ENCODE results near the gene ADRA1B. TPM values are rescaled to one million over a fixed set of nuclear protein-coding genes. Genes with fewer than 3 reads are reported as not detected.
"Not testable (repeated sequence)": the region's sequence is repeated elsewhere in the genome, so short reads cannot be mapped to it uniquely, and the experiment has no call there.

Gene ADRA1B
- polyA plus RNA-seq, 1 experiment, result 0.58 TPM

GRCh38 chr5:160001457-160001856 is 85.2 kb downstream of the ADRA1B start:
- no peak overlapping the region for H3K4me3 ChIP-seq (ENCODE audit: low read depth, low read length)
- H3K27ac ChIP-seq (ENCODE audit: low read depth, low read length), result no peak overlapping the region
- no peaks in the 10 kb centered on the region for H3K9me3 ChIP-seq (ENCODE audit: control insufficient read depth, insufficient read depth, low read length)
- ChIA-PET CTCF (interaction anchor here (0.5 to 3.4 kb wide), 7 partner anchors 14 to 715 kb away, joined by 3 to 14 read pairs (median 3); no protein-coding TSS in a partner anchor), POLR2A (no interaction called here)
- DNase-seq (ENCODE audit: low read depth, low spot score), result no peak
- TF ChIP-seq CTCF (IDR thresholded peaks at IDR 0.05; ENCODE audit: low read depth, low read length), result no peak
- peaks cover 2% of the 10 kb centered on the region for H3K27me3 ChIP-seq (ENCODE audit: control insufficient read depth, insufficient read depth, low read length)

GRCh38 chr5:160007514-160007913 is 91.2 kb downstream of the ADRA1B start:
- no peak for TF ChIP-seq CTCF (IDR thresholded peaks at IDR 0.05; ENCODE audit: low read depth, low read length)
- H3K9me3 ChIP-seq (ENCODE audit: control insufficient read depth, insufficient read depth, low read length), result no peaks in the 10 kb centered on the region
- POLR2A ChIA-PET, result no interaction called here
- no peak overlapping the region for H3K27ac ChIP-seq (ENCODE audit: low read depth, low read length)
- CTCF ChIA-PET, result interaction anchor here (0.5 to 5.5 kb wide), 3 partner anchors 14 to 40 kb away, joined by 3 to 60 read pairs (median 4); no protein-coding TSS in a partner anchor
- H3K4me3 ChIP-seq (ENCODE audit: low read depth, low read length), result no peak overlapping the region
- no peak for DNase-seq (ENCODE audit: low read depth, low spot score)
- H3K27me3 ChIP-seq (ENCODE audit: control insufficient read depth, insufficient read depth, low read length), result no peaks in the 10 kb centered on the region

GRCh38 chr5:160008529-160008876 is 92.2 kb downstream of the ADRA1B start:
- not testable (repeated sequence) for H3K9me3 ChIP-seq (ENCODE audit: control insufficient read depth, insufficient read depth, low read length); DNase-seq (ENCODE audit: low read depth, low spot score); H3K27me3 ChIP-seq (ENCODE audit: control insufficient read depth, insufficient read depth, low read length); H3K27ac ChIP-seq (ENCODE audit: low read depth, low read length)
- H3K4me3 ChIP-seq (ENCODE audit: low read depth, low read length), result 0 out of 2 replicates have a peak overlapping the region, but pooled peaks have one; percentile 81
- CTCF ChIA-PET, result interaction anchor here (1.1 to 5.5 kb wide), 2 partner anchors 13 to 21 kb away, joined by 3 to 60 read pairs; no protein-coding TSS in a partner anchor
- POLR2A ChIA-PET, result interaction anchor here (0.6 to 1.4 kb wide), 3 partner anchors 12 to 13 kb away, joined by 3 to 4 read pairs (median 3); no protein-coding TSS in a partner anchor

DNA sequence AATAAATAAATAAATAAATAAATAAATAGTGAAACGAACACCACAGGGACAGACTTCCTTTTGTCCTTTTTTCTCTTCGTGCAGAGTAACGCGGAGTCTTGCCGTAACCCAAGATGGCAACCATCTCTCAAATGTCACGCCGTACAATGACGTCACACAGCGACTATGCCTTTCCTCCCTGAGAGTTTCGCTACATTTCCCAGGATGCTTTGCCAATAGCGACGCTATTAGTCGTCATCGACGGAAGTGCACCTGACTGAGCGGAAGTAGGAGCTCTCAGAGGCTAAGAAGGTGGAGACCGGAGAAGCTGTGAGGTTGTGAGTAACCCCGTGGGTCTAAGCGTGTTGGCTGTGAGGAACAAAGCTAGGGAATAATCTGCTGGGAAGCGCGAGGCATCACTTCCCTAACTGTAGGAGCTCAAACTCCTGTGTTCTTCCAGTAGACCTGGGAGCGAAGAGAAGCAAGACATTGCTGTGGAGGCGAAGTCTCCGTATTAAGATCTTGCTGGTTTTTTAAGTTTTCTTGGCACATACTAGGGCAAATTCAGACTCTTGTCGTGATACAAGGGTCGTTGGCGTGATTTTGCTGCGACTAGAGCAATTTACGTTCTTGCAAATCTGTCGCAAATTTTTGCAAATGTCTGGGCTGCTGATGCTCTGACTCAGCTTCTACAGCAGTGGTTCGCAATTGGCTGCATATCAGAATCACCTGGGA is 92.8 kb downstream of the ADRA1B start, which contains the start of gene TTC1:
Gene TTC1 (plus strand): TSS at position 263 of the 714 bp plus-strand sequence. CDS start 1,390 bp downstream, outside the sequence.
- no peaks in the 10 kb centered on the region for H3K27me3 ChIP-seq (ENCODE audit: control insufficient read depth, insufficient read depth, low read length)

DNA sequence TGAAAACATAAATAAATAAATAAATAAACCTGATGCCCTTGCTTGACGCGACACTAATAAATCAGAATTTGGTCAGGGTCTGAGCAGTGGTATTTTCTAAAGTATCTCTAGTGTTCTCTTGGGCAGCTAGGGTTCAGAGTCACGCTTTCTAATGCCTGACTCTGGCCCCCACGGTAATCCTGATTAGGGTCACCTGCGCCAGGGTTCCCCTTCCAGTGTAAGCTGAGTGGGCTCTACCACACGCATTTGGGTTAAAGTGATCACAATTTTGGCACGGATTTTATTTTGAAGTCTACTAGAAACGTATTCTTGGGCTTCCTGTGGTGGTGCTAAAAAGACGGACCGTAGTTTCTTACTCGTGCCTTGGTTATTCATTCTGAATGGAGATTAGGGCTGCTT is 93.3 kb downstream of the ADRA1B start:
- no peak overlapping the region for H3K27ac ChIP-seq (ENCODE audit: low read depth, low read length)
- ChIA-PET CTCF (interaction anchor here (0.7 to 5.5 kb wide), 5 partner anchors 12 to 723 kb away, joined by 3 to 60 read pairs (median 3); no protein-coding TSS in a partner anchor), POLR2A (interaction anchor here (0.5 to 1.4 kb wide), 5 partner anchors 10 to 494 kb away, joined by 3 to 11 read pairs (median 4); no protein-coding TSS in a partner anchor)
- H3K9me3 ChIP-seq (ENCODE audit: control insufficient read depth, insufficient read depth, low read length), result no peaks in the 10 kb centered on the region
- TF ChIP-seq CTCF (IDR thresholded peaks at IDR 0.05; ENCODE audit: low read depth, low read length), result no peak
- no peaks in the 10 kb centered on the region for H3K27me3 ChIP-seq (ENCODE audit: control insufficient read depth, insufficient read depth, low read length)
- no peak for DNase-seq (ENCODE audit: low read depth, low spot score)
- H3K4me3 ChIP-seq (ENCODE audit: low read depth, low read length), result peak overlapping the region; percentile 81

More for the DNA sequence above, 92.8 kb downstream of the ADRA1B start, which contains the start of gene TTC1:
- Histone ChIP-seq H3K4me3 (ENCODE audit: low read depth, low read length) (peak within 1 kb of the TSS; percentile 81), H3K9me3 (ENCODE audit: control insufficient read depth, insufficient read depth, low read length) (no peaks in the 10 kb centered on the region), H3K27ac (ENCODE audit: low read depth, low read length) (peak within 1 kb of the TSS; percentile 88)
- peak; percentile 98 for DNase-seq (ENCODE audit: low read depth, low spot score)
- ChIA-PET CTCF (interaction anchor here (0.7 to 5.5 kb wide), 4 partner anchors 12 to 722 kb away, joined by 3 to 60 read pairs (median 3); no protein-coding TSS in a partner anchor), POLR2A (interaction anchor here (0.5 to 1.4 kb wide), 5 partner anchors 11 to 493 kb away, joined by 3 to 11 read pairs (median 3); no protein-coding TSS in a partner anchor)
- no peak for TF ChIP-seq CTCF (IDR thresholded peaks at IDR 0.05; ENCODE audit: low read depth, low read length)
